EL (cell line): ENCODE data around the gene NT5DC1.

ENCODE experiments used
- DNase-seq: peaks from one replicate; pipeline ENCODE4 v3.0.0-alpha.2; 2016

Gene NT5DC1

DNA sequence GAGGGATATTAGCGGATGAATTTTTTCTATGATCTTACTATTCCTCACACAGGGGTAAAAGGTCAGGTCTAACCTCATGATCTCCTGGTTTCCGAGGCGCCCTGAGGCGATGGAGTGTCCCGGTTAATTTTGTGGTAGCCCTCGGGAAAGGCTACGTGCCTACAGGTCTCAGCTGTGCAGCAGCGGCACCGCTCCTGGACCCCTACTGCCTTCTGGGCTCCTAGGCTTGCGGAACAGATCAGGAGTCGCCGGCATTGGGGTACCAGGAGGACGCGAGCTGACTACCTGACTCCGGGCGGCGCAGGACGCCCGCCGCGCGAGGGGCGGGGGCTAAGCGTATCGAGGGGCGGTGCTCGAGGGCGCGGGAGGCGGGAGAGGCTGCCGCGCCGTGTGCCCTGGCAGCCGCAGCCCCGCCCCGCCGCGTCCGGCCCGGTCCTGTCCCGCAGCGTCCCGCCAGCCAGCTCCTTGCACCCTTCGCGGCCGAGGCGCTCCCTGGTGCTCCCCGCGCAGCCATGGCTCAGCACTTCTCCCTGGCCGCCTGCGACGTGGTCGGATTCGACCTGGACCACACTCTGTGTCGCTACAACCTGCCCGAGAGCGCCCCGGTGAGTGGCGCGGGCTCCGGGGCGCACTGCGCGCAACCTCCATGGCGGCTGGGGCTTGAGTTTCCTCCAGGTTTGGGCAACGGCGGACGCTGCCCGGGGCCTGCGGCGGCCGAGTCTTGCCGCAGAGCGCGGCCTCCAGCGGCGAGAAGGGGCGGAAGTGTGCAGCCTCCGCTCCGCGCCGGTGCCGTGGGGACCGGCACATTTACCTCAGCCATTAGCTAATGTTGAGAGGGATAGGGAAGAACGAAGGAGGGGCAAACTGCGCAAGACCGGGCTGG lies at the start of gene NT5DC1:
NT5DC1 (plus strand) TSS at position 435 of the 883 bp plus-strand sequence; CDS start at position 513, 78 bp downstream.
- peak; percentile 81 for DNase-seq

DNA sequence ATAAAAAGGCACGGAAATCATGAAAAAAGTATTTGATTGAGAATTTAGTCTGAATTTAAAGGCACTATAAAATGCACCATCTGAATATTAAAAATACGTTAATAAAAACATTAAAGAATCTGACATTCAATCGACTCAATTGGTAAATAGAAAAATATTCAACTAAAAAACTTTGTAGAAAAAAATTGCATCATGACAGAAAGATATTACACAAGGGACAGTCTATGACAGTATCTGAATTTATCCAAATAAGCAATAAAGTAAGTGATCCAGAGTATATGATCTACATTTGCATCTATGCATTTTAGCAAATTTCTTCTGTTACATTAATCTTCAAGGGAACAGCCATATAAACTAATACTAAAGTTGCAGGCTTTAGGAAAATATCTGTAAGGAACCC lies 49.4 kb upstream of the NT5DC1 start:
- no peak for DNase-seq

DNA sequence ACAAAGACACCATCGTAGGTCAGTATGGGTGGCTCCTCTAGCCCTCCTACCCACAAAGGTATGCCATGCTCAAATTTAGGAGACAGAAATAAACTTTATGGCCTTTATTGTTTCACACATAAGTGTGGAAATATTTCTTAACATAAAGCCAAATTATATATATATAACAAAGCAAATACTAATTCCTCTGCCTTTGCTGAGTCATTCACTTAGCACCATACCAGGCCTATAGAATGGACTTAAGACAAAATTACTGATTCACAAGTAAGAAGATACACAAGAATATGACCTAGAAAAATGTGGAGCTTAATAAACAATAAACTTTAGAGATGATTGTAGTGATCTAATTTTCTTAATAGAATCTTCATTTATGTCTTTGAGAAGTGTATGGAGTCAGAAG lies 45.1 kb upstream of the NT5DC1 start:
- DNase-seq: no peak

DNA sequence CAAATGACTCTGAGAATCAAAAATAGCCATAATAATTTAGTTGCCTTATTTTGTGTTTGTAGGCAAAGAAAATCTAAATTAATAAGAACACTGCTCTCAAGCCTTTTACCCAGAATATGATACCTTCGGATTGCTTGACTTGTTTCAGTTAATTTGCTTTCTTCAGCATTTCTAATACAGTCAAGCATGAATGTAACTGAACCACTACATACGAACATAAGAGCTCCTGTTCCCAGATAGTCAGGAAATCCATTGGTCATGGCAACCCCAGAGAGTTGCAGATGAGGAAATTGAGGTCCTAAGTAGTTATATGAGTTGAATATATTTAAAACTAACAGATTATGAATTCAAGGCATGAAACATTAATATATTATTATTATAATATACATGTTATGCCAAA lies 42.9 kb upstream of the NT5DC1 start:
- DNase-seq: no peak

DNA sequence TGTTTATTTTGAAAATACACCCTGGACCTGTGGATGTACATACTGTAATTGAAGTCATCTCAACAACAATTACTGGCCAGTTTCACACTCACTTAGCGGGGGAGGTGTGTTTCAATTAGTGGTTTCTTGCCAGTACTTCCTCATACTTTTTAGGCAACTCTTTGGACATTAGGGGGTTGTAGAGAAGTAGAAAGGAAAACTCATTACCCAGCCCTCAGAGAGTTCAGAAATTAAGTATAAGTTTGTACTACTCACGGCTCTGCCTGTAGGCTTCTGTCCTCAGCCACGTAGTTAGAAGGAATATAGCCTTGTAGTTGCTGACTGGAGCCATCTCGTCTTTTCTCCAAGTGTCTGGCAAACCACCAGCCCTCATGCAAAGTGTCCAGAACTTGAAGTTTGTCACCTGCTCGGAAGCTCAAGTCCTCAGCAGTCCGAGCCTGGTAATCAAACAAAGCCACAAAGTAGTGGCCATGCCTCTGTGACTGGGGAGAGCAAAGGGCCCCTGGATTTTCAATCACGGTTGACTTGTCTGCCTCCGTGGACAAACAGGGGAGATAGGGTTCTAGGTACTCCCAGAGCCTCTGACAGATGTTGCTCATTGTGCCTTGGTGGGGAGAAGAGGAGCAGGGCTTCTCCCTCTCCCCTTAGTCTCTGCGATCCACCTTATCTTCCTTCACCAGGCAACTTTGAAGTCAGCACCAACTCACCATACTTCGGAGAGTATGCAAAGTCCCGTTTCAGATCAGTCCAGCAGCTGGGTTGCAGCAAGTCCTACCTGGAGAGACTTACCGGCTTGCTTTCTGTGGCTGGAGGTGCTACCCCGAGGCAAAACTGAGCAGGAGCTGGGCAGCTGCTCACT lies 40.7 kb upstream of the NT5DC1 start:
- no peak for DNase-seq

DNA sequence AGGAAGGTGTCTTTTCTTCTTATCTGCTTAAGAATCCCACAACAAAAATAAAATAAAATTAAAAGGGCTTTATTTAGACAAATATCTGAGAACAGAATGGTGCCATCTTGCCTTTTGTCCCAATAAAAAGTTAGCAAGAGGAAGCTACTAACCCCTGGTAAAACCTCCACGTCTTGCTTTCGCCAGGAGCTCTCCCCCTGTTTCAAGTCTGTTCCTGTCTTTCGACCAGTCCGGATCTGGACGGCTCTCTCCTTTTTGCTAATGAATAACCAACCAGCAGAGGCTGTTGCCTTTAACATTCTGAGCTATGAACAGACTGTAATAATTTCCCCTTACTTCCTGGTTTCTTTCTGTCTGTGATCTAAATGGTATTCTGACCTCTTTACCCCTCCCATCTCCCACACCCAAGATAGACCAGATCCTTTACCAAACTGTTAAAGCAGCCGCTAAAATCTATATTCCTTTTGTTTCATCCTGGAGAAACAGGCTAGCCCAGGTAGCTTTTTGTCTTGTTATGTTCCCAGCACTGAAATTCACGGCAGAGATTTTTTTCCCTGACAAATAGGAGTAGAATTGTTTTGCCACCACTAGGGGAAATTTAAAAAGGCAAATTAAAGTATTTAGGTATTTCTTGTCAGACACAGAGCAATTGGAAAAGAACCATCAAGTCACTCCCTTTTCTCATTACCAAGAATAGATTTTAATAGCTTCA lies 39.9 kb upstream of the NT5DC1 start, which contains the start of gene FRK:
FRK (minus strand) TSS at position 320 of the 712 bp plus-strand sequence. CDS start 580 bp downstream, outside the sequence.
- no peak for DNase-seq

DNA sequence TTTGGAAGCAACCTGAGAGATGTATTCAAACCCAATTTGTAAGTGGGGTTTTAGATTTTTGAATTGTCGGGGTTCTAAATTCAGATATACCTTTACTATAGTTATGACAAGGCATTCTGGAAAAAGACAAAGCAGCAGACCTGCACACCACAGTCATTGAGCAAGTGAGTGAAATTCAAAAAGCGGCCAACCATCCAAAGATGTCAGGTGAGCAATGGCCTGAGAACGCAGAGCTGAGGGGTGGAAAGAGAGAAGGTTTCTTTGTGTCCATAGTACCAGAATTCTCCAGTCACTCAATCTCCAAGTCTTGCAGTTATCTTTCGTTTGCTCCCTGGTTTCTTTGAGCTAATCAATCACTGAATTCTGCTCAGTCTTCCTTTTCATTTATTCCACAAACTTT lies 38.2 kb upstream of the NT5DC1 start:
- no peak for DNase-seq

DNA sequence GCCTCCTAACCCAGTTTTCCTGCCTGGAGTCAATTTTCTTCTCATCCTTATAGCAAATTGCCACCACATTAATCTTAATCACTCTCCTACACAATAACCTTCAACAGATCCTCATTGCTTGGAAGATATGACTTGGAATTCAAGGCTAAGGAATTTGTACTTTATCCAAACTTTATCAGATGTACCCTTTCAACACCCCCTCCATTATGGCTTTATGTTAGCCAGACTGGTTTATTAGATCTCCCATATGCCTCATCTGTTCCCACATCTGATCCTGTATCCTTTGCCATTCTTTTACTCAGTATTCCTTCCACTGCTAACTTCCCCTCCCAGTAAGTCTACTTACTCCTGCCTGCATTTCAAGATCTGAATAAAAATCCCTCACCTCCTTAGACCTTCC lies 36.0 kb upstream of the NT5DC1 start:
- no peak for DNase-seq

DNA sequence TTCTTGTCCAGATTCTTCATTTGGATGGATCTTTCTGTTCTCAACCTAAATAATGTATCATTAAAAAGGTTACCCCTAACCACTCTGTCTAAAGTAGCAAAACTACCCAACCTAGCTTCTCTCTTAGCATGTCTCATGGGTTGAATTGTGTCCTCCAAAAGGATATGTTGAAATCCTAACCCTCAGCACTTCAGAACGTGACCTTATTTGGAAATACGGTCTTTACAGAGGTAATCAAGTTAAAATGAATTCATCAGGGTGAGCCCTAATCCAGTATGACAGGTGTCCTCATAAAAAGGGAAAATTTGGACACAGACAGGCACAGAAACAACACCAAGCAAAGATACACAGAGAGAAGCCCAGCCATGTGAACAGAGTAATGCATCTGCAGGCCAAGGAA lies 33.9 kb upstream of the NT5DC1 start:
- DNase-seq: no peak

DNA sequence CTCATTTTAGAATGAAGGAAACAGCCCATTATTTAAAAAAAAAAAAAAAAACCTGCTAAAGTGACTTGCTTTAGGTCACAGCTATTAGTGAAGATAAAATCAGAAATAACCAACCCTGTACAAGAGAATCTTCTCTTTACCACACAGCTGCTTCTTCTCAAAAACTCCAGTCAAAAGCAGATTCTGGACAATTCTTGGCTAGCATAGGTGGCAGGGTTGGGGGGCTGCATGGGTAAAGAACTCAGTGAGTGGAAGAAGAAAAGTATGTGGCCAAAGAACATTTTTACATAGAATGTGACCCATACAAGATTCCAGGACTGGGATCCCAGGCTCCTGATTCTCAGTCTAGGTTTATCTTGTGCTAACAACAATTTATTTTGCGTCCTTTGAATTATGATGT lies 30.6 kb upstream of the NT5DC1 start:
- no peak for DNase-seq

DNA sequence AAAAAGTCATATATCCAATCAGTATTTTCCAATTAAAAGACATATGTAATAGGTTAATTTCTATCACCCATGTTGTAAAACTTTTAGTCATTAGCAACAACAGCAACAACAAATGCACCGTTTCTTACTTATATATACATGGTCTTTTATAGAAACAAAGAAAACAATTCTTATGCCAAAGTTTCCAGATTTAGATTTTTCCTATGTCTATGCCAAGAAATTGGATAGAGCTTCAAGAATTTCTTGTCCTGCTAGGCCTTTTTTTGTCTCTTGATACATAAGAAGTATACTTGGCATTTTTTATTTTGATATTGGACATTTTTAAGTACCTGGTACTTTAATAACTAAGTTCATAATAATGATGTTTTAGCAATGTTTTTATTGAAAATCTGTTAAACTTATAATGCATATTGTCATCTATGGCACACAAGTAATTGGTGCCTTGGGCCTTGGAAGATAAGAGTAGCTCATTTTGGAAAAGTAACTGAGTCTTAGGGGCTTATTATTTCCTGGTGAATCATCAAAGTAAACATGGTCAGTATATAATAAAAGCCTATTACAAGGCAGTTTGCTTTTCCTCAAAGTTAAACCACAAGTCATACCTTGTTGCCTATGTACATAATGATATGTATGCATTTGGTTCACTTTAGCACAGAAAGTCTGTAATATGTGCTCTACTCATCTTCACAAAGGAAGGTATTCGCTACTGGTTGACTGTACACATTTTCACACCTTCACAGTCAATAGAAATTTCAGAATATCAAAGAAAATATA lies 29.9 kb upstream of the NT5DC1 start:
- no peak for DNase-seq

DNA sequence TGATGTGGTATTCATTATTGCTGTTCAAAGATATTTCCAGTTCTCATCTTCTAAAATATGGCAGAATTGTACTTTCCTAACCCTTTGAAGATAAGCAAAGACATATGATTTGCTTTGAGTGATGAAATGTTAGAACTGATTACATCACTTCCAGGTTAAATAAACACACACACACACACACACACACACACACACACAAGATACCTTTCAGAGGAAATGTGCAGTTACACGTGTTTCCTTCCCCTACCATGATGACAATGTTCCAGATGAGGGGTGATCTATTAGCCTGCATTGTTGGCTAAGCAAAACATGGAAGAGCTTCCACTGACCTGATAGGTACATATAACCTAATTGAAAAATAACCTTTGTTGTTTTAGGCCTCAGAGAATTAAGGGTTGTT lies 28.3 kb upstream of the NT5DC1 start:
- DNase-seq: no peak

DNA sequence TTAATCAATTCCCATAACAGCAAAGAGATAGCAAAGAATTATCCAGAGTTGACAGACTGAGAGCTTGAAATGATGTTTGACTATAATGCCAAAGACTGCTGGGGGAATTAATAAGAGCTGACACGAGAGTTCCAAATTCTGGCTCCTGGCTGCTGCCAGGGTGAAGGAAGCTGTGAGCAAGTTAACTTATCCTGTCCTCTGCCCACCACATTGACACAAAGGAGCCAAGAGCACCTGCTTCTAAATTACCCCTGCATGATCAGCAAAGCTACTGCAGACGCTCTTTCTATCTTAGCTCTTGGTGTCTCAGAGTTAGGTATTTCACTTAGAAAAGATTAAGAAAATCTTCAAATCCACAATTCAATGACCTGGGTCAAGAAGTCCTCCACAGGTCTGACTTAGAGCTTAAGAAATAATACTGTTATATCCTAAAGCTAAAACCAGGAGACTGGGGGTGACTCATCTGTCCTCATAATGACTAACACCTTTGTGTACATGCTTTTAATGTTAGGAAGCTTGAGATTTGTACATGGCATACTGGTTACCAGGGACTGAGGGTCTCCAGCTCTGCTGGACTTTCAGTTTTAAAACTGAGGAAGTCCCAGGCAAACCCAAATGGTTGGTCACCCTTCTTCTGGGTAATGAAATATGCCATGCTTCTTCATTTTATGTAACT lies 26.8 kb upstream of the NT5DC1 start:
- peak; percentile 66 for DNase-seq

DNA sequence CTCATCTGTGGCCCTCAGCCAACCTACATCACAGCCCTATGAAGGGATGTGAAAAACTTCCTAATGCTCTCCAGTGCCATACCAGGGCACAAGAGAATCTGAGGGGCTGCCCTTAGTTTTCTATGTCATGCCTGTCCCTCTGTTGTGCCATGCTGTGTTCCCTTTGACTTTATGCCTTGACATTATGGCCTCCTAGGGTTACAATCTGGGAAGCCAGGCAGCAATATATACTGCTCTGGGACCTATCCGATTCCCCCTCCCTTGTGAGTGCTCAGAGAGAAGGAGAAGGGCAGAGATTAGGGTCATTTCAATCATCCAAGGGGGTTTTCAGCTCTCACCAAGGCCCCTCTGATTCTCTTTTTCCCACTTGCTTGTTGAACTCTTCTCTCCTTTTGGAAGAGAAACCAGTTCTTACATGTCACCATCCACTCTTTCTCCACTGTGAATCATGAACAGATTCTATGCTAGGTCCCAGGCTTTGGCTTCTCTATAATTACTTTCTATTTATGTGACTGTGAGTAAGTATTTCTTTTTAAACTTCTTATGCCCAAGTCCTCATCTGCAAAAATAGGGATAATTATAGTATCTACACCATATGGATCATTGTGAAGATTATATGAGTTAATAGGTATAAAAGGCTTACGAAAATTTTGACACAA lies 25.8 kb upstream of the NT5DC1 start:
- no peak for DNase-seq

DNA sequence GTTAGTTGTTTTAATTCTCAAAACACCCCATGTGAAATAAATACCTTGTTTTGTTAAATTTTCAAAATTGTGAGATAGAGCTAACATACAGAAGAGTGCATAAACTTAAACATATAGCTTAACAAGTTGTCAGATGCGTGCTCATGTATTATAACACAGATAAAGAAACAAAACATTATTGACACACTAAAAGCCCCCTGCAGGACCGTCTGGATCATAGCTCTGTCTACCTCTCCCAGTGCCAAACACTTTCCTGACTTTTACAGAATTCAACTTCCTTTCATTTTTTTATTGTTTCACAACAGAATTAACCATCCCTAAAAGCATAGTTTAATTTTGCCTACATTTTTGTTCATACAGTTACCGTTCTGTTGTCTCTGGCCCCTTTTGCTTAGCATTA lies 22.1 kb upstream of the NT5DC1 start:
- no peak for DNase-seq

DNA sequence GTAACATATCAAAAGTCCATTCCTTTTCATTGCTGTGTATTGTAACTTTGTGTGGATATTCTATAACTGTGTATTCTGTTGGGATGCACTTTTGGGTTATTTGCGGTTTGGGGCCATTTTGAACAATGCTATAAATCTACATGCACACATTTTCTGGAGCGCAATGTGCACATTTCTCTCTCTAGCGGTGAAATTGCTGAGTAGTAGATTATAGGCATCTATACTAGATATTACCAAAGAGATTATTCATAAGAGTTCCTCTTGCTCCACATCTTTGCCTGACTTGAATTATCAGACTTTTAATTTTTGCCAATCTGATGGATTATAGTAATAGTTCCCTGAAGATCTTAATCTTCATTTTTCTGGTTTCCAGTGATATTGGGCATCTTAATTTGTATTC lies 21.7 kb upstream of the NT5DC1 start:
- DNase-seq: no peak

DNA sequence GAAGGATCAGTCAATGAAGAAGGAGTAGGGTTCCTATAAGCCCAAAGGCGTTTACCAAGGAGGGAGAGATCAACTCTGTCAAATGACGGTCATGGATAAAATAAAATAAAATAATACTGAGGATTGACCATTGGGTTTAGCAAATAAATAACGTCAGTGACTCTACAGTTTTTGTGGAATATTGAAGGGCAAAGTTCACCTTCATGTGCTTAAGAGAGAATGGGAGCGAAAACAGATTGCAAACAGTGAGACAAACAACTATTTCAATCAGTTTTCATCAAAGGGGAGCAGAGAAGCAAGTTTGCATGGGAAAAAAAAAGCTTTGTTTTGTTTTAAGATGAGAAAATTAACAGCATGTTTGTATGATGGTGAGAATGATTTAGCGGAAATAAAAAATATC lies 17.6 kb upstream of the NT5DC1 start:
- no peak for DNase-seq

DNA sequence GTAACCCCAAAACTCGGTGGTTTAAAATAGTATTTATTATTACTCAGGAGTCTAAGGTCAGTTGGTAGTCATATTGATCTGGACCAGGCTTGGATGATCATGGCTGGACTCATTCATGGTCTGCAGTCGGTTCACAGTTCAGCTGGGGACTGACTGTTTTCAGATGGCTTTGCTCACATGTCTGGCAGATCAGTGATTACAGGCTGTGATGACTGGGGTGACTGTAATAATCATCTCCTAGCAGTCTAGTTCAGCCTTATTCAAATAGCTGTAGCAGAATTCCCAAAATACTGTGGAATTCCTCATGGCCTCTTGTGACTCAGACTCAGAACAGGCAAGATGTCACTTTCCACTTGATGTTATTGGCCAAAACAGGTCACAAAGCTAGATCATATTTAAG lies 16.4 kb upstream of the NT5DC1 start:
- DNase-seq: no peak

DNA sequence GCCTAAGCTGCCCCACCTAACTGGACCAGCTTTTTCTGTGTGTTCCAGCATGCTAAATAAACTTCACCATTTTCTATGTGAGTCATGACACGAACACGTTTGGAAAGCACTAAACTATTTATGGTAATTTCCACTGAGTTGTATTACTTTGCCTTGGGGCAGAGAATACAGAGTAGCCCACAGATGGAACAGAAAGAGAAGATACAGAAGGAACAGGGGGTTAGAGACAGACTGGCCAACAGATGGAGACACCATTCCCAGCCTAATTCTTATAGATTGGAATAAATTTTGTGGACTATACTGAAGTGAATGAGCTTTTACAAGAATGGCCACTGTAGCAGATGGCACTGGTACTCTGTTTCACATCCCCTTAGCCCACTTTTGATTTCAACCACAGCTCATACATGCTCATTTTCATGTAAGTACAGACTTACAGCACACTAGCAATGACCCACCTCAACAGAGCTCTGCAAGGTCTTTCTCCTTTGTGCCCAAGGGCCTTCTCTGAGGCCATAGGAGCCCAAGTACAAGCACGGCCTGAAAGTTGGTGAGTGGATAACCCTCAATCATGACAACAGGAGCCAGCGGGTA lies 13.1 kb upstream of the NT5DC1 start:
- peak; percentile 86 for DNase-seq

DNA sequence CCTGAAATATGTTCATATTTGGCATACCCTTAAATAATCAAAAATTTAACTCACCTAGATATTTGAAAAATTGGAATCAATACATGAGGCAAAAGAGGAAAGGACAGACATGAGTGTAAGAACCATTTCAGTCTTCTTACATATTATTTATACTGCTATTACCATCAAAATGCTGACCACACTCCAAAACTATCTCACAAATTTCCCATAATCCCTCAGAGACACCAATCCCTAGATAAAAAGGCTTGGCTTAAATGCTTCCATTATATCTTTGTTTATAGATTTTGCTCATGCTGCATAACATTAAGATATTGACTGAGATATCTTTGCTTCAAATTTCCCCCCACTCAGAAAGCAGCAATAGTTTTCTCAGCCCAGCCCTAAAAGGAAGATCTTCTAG lies 11.7 kb upstream of the NT5DC1 start:
- peak; percentile 26 for DNase-seq

DNA sequence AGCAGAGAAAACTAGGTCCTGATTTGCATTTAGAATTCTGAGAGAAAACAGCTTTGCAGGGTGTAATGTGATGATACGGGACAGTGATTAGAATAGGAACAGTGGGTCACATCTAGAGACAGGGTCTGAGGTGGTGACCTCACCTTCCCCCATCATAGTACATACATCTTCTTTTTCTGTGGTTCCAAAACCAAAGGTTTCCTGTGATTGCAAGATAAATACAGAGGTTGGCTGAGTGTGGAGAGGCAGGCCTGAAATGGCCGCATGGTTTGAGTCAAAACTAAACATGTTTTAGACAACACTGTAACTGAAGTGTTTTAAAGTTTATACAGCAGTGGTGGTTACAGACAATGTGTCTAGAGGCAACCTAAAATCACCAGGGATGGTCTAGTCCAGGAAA lies 10.4 kb upstream of the NT5DC1 start:
- DNase-seq: no peak
